ENCODE data around the gene FAM107B. TPM values are rescaled to one million over a fixed set of nuclear protein-coding genes. Genes with fewer than 3 reads are reported as not detected.

Gene FAM107B
- total and polyA plus RNA-seq, 2 of the 4 experiments (the other 2 are of a cell fraction) = 26.4 to 27.1 TPM

DNA sequence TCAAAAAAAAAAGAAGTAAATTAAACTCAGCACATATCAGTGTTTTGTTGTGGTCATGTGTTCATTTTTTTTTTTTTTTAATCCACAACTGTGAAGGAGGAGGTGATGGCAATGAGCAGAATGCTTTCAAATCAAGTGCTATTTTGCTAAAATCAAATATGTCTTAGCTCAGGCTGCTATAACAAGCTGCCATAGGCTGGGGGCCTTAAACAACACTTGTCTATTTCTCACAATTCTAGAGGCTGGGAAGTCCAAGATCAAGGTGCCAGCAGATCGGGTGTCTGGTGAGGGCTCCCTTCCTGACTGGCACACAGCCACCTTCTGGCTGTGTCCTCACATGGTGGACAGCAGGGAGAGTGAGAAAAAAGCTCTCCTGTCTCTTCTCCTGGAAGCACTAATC lies 203.9 kb downstream of the FAM107B start:
- TF ChIP-seq RCOR1 (IDR thresholded peaks at IDR 0.05; ENCODE audit: insufficient replicate concordance, low read length) (no peak), CHD1 (IDR thresholded peaks at IDR 0.05; ENCODE audit: low read depth, low read length) (no peak), SMC3 (IDR thresholded peaks at IDR 0.05; ENCODE audit: low read depth, low read length) (no peak), RAD21 (IDR thresholded peaks at IDR 0.05; ENCODE audit: low read length) (no peak), FOS (IDR thresholded peaks at IDR 0.05; ENCODE audit: low read depth, low read length) (no peak), BHLHE40 (IDR thresholded peaks at IDR 0.05; ENCODE audit: low read depth, low read length) (no peak), MAFK (IDR thresholded peaks at IDR 0.05; ENCODE audit: low read depth, low read length) (no peak), NFE2L2 (IDR thresholded peaks at IDR 0.05; ENCODE audit: low read depth, low read length) (no peak), MXI1 (IDR thresholded peaks at IDR 0.05; ENCODE audit: borderline replicate concordance, low read depth, low read length) (no peak), RFX5 (IDR thresholded peaks at IDR 0.05; ENCODE audit: low read depth, low read length) (no peak), CEBPB (IDR thresholded peaks at IDR 0.05; ENCODE audit: low read depth, low read length) (no peak), MAZ (IDR thresholded peaks at IDR 0.05; ENCODE audit: borderline replicate concordance, low read depth, low read length) (no peak), POLR2A (IDR thresholded peaks at IDR 0.05; ENCODE audit: low read depth, low read length) (no peak)
- TF ChIP-seq, protein P1, sequence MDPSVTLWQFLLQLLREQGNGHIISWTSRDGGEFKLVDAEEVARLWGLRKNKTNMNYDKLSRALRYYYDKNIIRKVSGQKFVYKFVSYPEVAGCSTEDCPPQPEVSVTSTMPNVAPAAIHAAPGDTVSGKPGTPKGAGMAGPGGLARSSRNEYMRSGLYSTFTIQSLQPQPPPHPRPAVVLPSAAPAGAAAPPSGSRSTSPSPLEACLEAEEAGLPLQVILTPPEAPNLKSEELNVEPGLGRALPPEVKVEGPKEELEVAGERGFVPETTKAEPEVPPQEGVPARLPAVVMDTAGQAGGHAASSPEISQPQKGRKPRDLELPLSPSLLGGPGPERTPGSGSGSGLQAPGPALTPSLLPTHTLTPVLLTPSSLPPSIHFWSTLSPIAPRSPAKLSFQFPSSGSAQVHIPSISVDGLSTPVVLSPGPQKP (IDR thresholded peaks at IDR 0.05; ENCODE audit: borderline replicate concordance, low read depth, low read length) = no peak
- TF ChIP-seq, protein P2, sequence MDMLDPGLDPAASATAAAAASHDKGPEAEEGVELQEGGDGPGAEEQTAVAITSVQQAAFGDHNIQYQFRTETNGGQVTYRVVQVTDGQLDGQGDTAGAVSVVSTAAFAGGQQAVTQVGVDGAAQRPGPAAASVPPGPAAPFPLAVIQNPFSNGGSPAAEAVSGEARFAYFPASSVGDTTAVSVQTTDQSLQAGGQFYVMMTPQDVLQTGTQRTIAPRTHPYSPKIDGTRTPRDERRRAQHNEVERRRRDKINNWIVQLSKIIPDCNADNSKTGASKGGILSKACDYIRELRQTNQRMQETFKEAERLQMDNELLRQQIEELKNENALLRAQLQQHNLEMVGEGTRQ (IDR thresholded peaks at IDR 0.05; ENCODE audit: low read depth, low read length) = no peak
- TF ChIP-seq, protein P3, sequence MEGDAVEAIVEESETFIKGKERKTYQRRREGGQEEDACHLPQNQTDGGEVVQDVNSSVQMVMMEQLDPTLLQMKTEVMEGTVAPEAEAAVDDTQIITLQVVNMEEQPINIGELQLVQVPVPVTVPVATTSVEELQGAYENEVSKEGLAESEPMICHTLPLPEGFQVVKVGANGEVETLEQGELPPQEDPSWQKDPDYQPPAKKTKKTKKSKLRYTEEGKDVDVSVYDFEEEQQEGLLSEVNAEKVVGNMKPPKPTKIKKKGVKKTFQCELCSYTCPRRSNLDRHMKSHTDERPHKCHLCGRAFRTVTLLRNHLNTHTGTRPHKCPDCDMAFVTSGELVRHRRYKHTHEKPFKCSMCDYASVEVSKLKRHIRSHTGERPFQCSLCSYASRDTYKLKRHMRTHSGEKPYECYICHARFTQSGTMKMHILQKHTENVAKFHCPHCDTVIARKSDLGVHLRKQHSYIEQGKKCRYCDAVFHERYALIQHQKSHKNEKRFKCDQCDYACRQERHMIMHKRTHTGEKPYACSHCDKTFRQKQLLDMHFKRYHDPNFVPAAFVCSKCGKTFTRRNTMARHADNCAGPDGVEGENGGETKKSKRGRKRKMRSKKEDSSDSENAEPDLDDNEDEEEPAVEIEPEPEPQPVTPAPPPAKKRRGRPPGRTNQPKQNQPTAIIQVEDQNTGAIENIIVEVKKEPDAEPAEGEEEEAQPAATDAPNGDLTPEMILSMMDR (conservative IDR thresholded peaks at IDR 0.05; ENCODE audit: low read depth, low read length) = no peak
- Histone ChIP-seq H2AFZ (replicated peaks; ENCODE audit: low read length, poor library complexity) (no peak overlapping the region), H3K27ac (ENCODE audit: insufficient read depth, low read length) (no peak overlapping the region), H3K9ac (ENCODE audit: low read depth, low read length) (no peak overlapping the region), H3K36me3 (ENCODE audit: control insufficient read depth, insufficient read depth, low read length) (peaks cover 26% of the 10 kb centered on the region), H3K4me1 (ENCODE audit: control insufficient read depth, insufficient read depth, low read length) (peaks cover 19% of the 10 kb centered on the region), H2BK15ac (ENCODE audit: low read depth, low read length) (no peak overlapping the region), H3K14ac (replicated peaks; ENCODE audit: low read depth, low read length) (no peak overlapping the region), H3K27me3 (ENCODE audit: control insufficient read depth, insufficient read depth, low read length) (no peaks in the 10 kb centered on the region), H3K79me1 (ENCODE audit: low read depth in 1 of 2, low read length in 2 of 2) (peaks cover 36 to 86% of the 10 kb centered on the region in 2 experiments), H3K4me3 (ENCODE audit: insufficient read depth, low read depth, low read length) (no peak overlapping the region), H4K5ac (ENCODE audit: low read depth, low read length) (no peak overlapping the region), H3K18ac (ENCODE audit: low read depth, low read length) (no peak overlapping the region), H2BK120ac (ENCODE audit: low read depth, low read length) (no peak overlapping the region), H3K56ac (ENCODE audit: extremely low read depth, insufficient read depth, low read length) (no peak overlapping the region), H3K23ac (ENCODE audit: low read depth, low read length) (no peak overlapping the region), H3K4me2 (ENCODE audit: low read depth, low read length) (no peak overlapping the region), H3K9me3 (ENCODE audit: control insufficient read depth, insufficient read depth, low read length) (peaks cover 3% of the 10 kb centered on the region; the same call in 1 of the 2 replicates), H4K8ac (ENCODE audit: low read depth in 2 of 2, low read length in 2 of 2) (no peak overlapping the region), H2AK9ac (replicated peaks; ENCODE audit: low read depth, low read length, poor library complexity) (no peak overlapping the region), H2AK5ac (ENCODE audit: low read depth, low read length) (no peak overlapping the region), H2BK20ac (ENCODE audit: low read depth, low read length) (no peak overlapping the region), H4K91ac (ENCODE audit: insufficient read depth, low read depth, low read length) (no peak overlapping the region), H4K20me1 (ENCODE audit: insufficient read depth, low read length) (peaks cover 76% of the 10 kb centered on the region), H2BK5ac (ENCODE audit: low read depth, low read length, poor library complexity, severe bottlenecking) (no peak overlapping the region), H3K9me1 (ENCODE audit: insufficient read depth, low read length) (peaks cover 37% of the 10 kb centered on the region), H3K4ac (ENCODE audit: low read depth, low read length) (no peak overlapping the region)
- ATAC-seq (ENCODE audit: low read depth) (no peak), DNase-seq (no peak)
- CTCF ChIA-PET = no interaction called here
- POLR2A ChIA-PET (ENCODE audit: unreplicated experiment) = interaction anchor here (0.7 kb wide), 1 partner anchor 1043 kb away, joined by 3 read pairs; no protein-coding TSS in a partner anchor
- intact Hi-C loops (cut with micrococcal nuclease) (no loop called here), dilution Hi-C loops (cut with HindIII; ENCODE audit: low sequenced_read_pairs, unreplicated experiment) (no loop called here), in situ Hi-C loops (cut with MboI; ENCODE audit: low sequenced_read_pairs) (no loop called here)
- BruUV-seq (replicated peaks) = no TSS peak
- WGBS, 2 experiments (ENCODE audit: extremely low coverage in 2 of 2, insufficient read length in 1 of 2) = no CpG with 5 or more reads among the region's 1 CpG

Data from IMR-90 (cell line).